ENCODE results near the gene ARL2BP. TPM values are rescaled to one million over a fixed set of nuclear protein-coding genes. Genes with fewer than 3 reads are reported as not detected.

The ARL2BP gene
- polyA plus RNA-seq, 1 donor (not counting 4 experiments of a cell fraction or from before 2014, with no cell fraction given), result 98.0 TPM

- H3K36me3 ChIP-seq (ENCODE audit: control insufficient read depth in 2 of 2, extremely low read depth in 1 of 2, insufficient read depth in 2 of 2, low read length in 2 of 2), result peaks cover 22 to 61% of the 10 kb centered on the region in 2 experiments
Measured at GRCh38 chr16:57234707-57235092, 10.4 kb upstream of the ARL2BP start.

GRCh38 chr16:57235128-57236021 lies 9.7 kb upstream of the ARL2BP start:
- dilution Hi-C loops (cut with MboI; ENCODE audit: extremely low pct_ligation_motif_present, low sequenced_read_pairs), result no loop called here
- DNase-seq (ENCODE audit: low read depth, low spot score) (no peak), FAIRE-seq (no peak)
- no peaks in the 10 kb centered on the region for H3K9me3 ChIP-seq (ENCODE audit: control insufficient read depth, low read depth, low read length)
- no peak overlapping the region for H2AFZ ChIP-seq (ENCODE audit: control insufficient read depth, low read length)
- no peak overlapping the region for H3K27ac ChIP-seq (ENCODE audit: control insufficient read depth, insufficient read depth, low read length)
- no peak overlapping the region for H3K9ac ChIP-seq (ENCODE audit: control insufficient read depth, extremely low read depth, insufficient read depth, low read length)
- H3K27me3 ChIP-seq (ENCODE audit: control insufficient read depth, extremely low read depth, insufficient read depth, low read length), result no peaks in the 10 kb centered on the region
- no peak overlapping the region for H3K4me2 ChIP-seq (ENCODE audit: control insufficient read depth, extremely low read depth, insufficient read depth, low read depth, low read length)
- no peaks in the 10 kb centered on the region for H3K79me2 ChIP-seq (ENCODE audit: control insufficient read depth, insufficient read depth, low read length)
- H3K4me1 ChIP-seq (ENCODE audit: control insufficient read depth, extremely low read depth, insufficient read depth, low read length), result peaks cover 7% of the 10 kb centered on the region
- peaks cover 20 to 60% of the 10 kb centered on the region in 2 experiments for H3K36me3 ChIP-seq (ENCODE audit: control insufficient read depth in 2 of 2, extremely low read depth in 1 of 2, insufficient read depth in 2 of 2, low read length in 2 of 2)
- H4K20me1 ChIP-seq (ENCODE audit: control insufficient read depth, extremely low read depth, insufficient read depth, low read length), result no peaks in the 10 kb centered on the region
- H3K9me1 ChIP-seq (ENCODE audit: control insufficient read depth, extremely low read depth, insufficient read depth, low read length), result peaks cover 2% of the 10 kb centered on the region
- H3K4me3 ChIP-seq (ENCODE audit: control insufficient read depth in 2 of 3, extremely low read depth in 1 of 3, insufficient read depth in 2 of 3, low read depth in 1 of 3, low read length in 3 of 3), result no peak overlapping the region
- no peak for TF ChIP-seq CTCF (optimal IDR thresholded peaks at IDR 0.05 in 1 of 3, IDR thresholded peaks at IDR 0.05 in 1 of 3, conservative IDR thresholded peaks at IDR 0.05 in 1 of 3; ENCODE audit: extremely low read depth in 1 of 3, insufficient read depth in 2 of 3, low read length in 3 of 3)
- no peak for TF ChIP-seq EZH2 (IDR thresholded peaks at IDR 0.05; ENCODE audit: low read length)

More at GRCh38 chr16:57234707-57235092, 10.4 kb upstream of the ARL2BP start:
- Histone ChIP-seq H3K9me3 (ENCODE audit: control insufficient read depth, low read depth, low read length) (no peaks in the 10 kb centered on the region), H3K79me2 (ENCODE audit: control insufficient read depth, insufficient read depth, low read length) (no peaks in the 10 kb centered on the region), H3K27me3 (ENCODE audit: control insufficient read depth, extremely low read depth, insufficient read depth, low read length) (no peaks in the 10 kb centered on the region), H3K4me1 (ENCODE audit: control insufficient read depth, extremely low read depth, insufficient read depth, low read length) (peaks cover 7% of the 10 kb centered on the region), H3K4me3 (ENCODE audit: control insufficient read depth in 2 of 3, extremely low read depth in 1 of 3, insufficient read depth in 2 of 3, low read depth in 1 of 3, low read length in 3 of 3) (no peak overlapping the region), H3K27ac (ENCODE audit: control insufficient read depth, insufficient read depth, low read length) (no peak overlapping the region), H2AFZ (ENCODE audit: control insufficient read depth, low read length) (no peak overlapping the region), H3K9ac (ENCODE audit: control insufficient read depth, extremely low read depth, insufficient read depth, low read length) (no peak overlapping the region), H4K20me1 (ENCODE audit: control insufficient read depth, extremely low read depth, insufficient read depth, low read length) (no peaks in the 10 kb centered on the region), H3K9me1 (ENCODE audit: control insufficient read depth, extremely low read depth, insufficient read depth, low read length) (peaks cover 2% of the 10 kb centered on the region), H3K4me2 (ENCODE audit: control insufficient read depth, extremely low read depth, insufficient read depth, low read depth, low read length) (no peak overlapping the region)
- no peak for DNase-seq (ENCODE audit: low read depth, low spot score)
- no peak for FAIRE-seq
- dilution Hi-C loops (cut with MboI; ENCODE audit: extremely low pct_ligation_motif_present, low sequenced_read_pairs), result no loop called here
- TF ChIP-seq EZH2 (IDR thresholded peaks at IDR 0.05; ENCODE audit: low read length) (no peak), CTCF (optimal IDR thresholded peaks at IDR 0.05 in 1 of 3, IDR thresholded peaks at IDR 0.05 in 1 of 3, conservative IDR thresholded peaks at IDR 0.05 in 1 of 3; ENCODE audit: extremely low read depth in 1 of 3, insufficient read depth in 2 of 3, low read length in 3 of 3) (no peak)

Data from keratinocyte (primary cell).